ENCODE data around the gene LRRC74B. TPM values are rescaled to one million over a fixed set of nuclear protein-coding genes. Genes with fewer than 3 reads are reported as not detected.
A peak's percentile ranks its signal among the peaks of the same experiment; 100 is the strongest.
"Not testable (repeated sequence)": the region's sequence is repeated elsewhere in the genome, so short reads cannot be mapped to it uniquely, and the experiment has no call there.

LRRC74B gene
- total RNA-seq, 4 donors from 2014 or later = not detected

DNA sequence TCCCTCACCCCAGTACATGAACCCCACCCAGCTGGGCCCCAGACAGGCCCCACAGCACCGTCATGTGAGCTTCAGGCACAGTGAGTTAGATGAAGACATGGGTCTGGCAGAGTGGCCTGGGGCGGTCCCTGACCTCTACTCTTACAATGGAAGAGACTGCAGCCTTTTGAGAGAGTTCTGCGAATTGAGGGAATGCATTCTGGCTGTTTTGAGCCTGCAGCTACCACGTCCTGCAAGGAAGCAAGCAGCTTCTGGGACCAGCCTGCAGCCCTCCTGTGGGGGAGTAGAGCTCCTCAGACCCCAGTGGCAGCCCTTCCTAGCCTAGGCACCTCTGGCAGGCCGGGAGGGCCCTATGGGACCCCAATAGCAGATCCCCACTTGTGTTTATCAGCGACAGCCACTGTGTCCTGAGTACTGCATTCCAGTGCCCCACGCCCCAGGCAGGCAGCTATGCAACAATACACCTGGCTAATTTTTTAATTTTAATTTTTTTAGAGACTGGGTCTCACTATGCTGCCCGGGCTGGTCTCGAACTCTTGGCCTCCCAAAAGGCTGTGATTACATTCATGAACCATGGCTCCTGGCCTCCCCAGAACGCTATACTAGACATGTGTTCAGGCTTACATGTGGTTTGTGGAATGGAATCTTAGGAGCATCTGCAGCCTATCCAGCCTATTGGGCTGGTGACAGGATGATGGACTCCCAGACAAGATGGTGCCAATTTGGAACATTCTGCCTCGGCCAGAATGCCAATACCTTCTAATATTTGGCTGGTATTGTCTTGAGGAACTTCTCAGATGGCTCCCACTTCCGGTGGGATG lies 12.7 kb upstream of the LRRC74B start:
- TF ChIP-seq, protein P1, sequence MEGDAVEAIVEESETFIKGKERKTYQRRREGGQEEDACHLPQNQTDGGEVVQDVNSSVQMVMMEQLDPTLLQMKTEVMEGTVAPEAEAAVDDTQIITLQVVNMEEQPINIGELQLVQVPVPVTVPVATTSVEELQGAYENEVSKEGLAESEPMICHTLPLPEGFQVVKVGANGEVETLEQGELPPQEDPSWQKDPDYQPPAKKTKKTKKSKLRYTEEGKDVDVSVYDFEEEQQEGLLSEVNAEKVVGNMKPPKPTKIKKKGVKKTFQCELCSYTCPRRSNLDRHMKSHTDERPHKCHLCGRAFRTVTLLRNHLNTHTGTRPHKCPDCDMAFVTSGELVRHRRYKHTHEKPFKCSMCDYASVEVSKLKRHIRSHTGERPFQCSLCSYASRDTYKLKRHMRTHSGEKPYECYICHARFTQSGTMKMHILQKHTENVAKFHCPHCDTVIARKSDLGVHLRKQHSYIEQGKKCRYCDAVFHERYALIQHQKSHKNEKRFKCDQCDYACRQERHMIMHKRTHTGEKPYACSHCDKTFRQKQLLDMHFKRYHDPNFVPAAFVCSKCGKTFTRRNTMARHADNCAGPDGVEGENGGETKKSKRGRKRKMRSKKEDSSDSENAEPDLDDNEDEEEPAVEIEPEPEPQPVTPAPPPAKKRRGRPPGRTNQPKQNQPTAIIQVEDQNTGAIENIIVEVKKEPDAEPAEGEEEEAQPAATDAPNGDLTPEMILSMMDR (IDR thresholded peaks at IDR 0.05) = no peak
- no peak for TF ChIP-seq POLR2A (IDR thresholded peaks at IDR 0.05)
- Histone ChIP-seq H3K36me3 (no peaks in the 10 kb centered on the region), H3K9me3 (no peaks in the 10 kb centered on the region), H3K4me3 (no peak overlapping the region), H3K27me3 (peaks cover 0 to 10% of the 10 kb centered on the region in 2 donors), H3K27ac (no peak overlapping the region), H3K4me1 (peaks cover 0 to 14% (median 3%) of the 10 kb centered on the region in 4 donors)
- no peak for DNase-seq

GRCh38 chr22:21033895-21034294 lies 11.9 kb upstream of the LRRC74B start:
- no peak overlapping the region for H3K27ac ChIP-seq
- H3K4me1 ChIP-seq = peaks cover 0 to 14% (median 3%) of the 10 kb centered on the region in 4 donors
- TF ChIP-seq, protein P1 (IDR thresholded peaks at IDR 0.05) = no peak
- TF ChIP-seq POLR2A (IDR thresholded peaks at IDR 0.05) = no peak
- peaks cover 0 to 10% of the 10 kb centered on the region in 2 donors for H3K27me3 ChIP-seq
- no peak for DNase-seq
- no peaks in the 10 kb centered on the region for H3K9me3 ChIP-seq
- no peaks in the 10 kb centered on the region for H3K36me3 ChIP-seq
- H3K4me3 ChIP-seq = no peak overlapping the region

GRCh38 chr22:21034989-21035388 lies 10.8 kb upstream of the LRRC74B start:
- no peak for DNase-seq
- Histone ChIP-seq H3K36me3 (no peaks in the 10 kb centered on the region), H3K4me1 (peaks cover 0 to 14% (median 3%) of the 10 kb centered on the region in 4 donors), H3K27ac (no peak overlapping the region), H3K9me3 (no peaks in the 10 kb centered on the region), H3K27me3 (peaks cover 0 to 10% of the 10 kb centered on the region in 2 donors), H3K4me3 (no peak overlapping the region)
- no peak for TF ChIP-seq POLR2A (IDR thresholded peaks at IDR 0.05)
- TF ChIP-seq, protein P1 (IDR thresholded peaks at IDR 0.05) = no peak

GRCh38 chr22:21038405-21038804 lies 7.3 kb upstream of the LRRC74B start:
- no peaks in the 10 kb centered on the region for H3K27me3 ChIP-seq
- H3K27ac ChIP-seq = peak overlapping the region in 1 of 4 donors; percentile 23
- H3K9me3 ChIP-seq = no peaks in the 10 kb centered on the region
- TF ChIP-seq, protein P1 (IDR thresholded peaks at IDR 0.05) = no peak
- no peak for TF ChIP-seq POLR2A (IDR thresholded peaks at IDR 0.05)
- no peaks in the 10 kb centered on the region for H3K36me3 ChIP-seq
- DNase-seq = no peak
- no peak overlapping the region for H3K4me3 ChIP-seq
- peaks cover 0 to 5% (median 0%) of the 10 kb centered on the region in 4 donors for H3K4me1 ChIP-seq

- H3K4me1 ChIP-seq = peaks cover 0 to 12% (median 0%) of the 10 kb centered on the region in 4 donors
- not testable (repeated sequence) for DNase-seq, H3K9me3 ChIP-seq, H3K36me3 ChIP-seq, H3K27me3 ChIP-seq, H3K27ac ChIP-seq, H3K4me3 ChIP-seq
Observed at GRCh38 chr22:21039158-21039557, 6.6 kb upstream of the LRRC74B start.

DNA sequence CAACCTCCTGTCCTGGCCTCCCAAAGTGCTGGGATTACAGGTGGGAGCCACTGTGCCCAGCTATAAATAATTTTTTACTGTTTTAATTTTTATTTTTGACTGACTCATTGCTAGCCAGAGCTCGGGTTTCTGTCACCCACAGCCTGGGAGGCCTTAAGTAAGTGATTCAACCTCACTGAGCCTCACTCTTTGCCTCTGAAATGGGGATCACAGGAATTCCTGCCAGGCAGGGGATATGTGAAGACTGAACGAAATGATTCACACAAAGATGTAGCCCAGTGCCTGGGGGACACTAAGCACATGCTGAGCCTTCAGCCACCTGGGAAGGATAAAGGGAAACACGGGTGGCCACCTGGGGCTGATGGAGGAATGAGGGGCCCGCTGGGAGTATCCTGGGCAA lies 3.8 kb upstream of the LRRC74B start:
- Histone ChIP-seq H3K4me3 (no peak overlapping the region), H3K9me3 (no peaks in the 10 kb centered on the region), H3K27me3 (no peaks in the 10 kb centered on the region), H3K27ac (no peak overlapping the region), H3K4me1 (peaks cover 0 to 26% (median 10%) of the 10 kb centered on the region in 4 donors), H3K36me3 (no peaks in the 10 kb centered on the region)
- TF ChIP-seq POLR2A (IDR thresholded peaks at IDR 0.05) = no peak
- TF ChIP-seq, protein P1 (IDR thresholded peaks at IDR 0.05) = no peak
- DNase-seq = no peak
